Suppressor macrophage treated with lipopolysaccharide for 1 hour (primary cell): ENCODE measurements around the gene RUNX1.
A peak's percentile ranks its signal among the peaks of the same experiment; 100 is the strongest.

Experiments used
- DNase-seq, 3 donors: peaks; one replicate each; pipeline ENCODE4 v3.0.0-alpha.2; 2020 to 2022

Gene RUNX1

GRCh38 chr21:35035116-35035515 is 14.0 kb downstream of the RUNX1 start:
- DNase-seq: peak in 1 of 3 donors; percentile 40

GRCh38 chr21:35034203-35034926 is 14.7 kb downstream of the RUNX1 start:
- DNase-seq: no peak

- peak; percentile 41 to 60 (median 60) for DNase-seq
Observed at GRCh38 chr21:35032474-35033263, 16.4 kb downstream of the RUNX1 start.

GRCh38 chr21:35028451-35028978 is 20.6 kb downstream of the RUNX1 start:
- no peak for DNase-seq

GRCh38 chr21:35027563-35028450 is 21.3 kb downstream of the RUNX1 start:
- no peak for DNase-seq

GRCh38 chr21:35026617-35027562 is 22.2 kb downstream of the RUNX1 start:
- DNase-seq: peak; percentile 71 to 86 (median 80)

- DNase-seq: no peak
Observed at GRCh38 chr21:35026153-35026500, 23.0 kb downstream of the RUNX1 start.

GRCh38 chr21:35025206-35026152 is 23.6 kb downstream of the RUNX1 start:
- DNase-seq: peak in 2 of 3 donors; percentile 38 to 40

GRCh38 chr21:35024513-35024912 is 24.6 kb downstream of the RUNX1 start:
- DNase-seq: no peak

GRCh38 chr21:35024071-35024420 is 25.1 kb downstream of the RUNX1 start:
- no peak for DNase-seq

- DNase-seq: no peak
Observed at GRCh38 chr21:35023396-35024070, 25.6 kb downstream of the RUNX1 start.

- no peak for DNase-seq
Observed at GRCh38 chr21:35021546-35021945, 27.6 kb downstream of the RUNX1 start.

GRCh38 chr21:35020902-35021301 is 28.2 kb downstream of the RUNX1 start:
- no peak for DNase-seq

GRCh38 chr21:35020436-35020835 is 28.7 kb downstream of the RUNX1 start:
- DNase-seq: no peak

- no peak for DNase-seq
Observed at GRCh38 chr21:35019631-35020032, 29.5 kb downstream of the RUNX1 start.

GRCh38 chr21:35017256-35017655 is 31.8 kb downstream of the RUNX1 start:
- DNase-seq: no peak

- no peak for DNase-seq
Observed at GRCh38 chr21:35016517-35017188, 32.4 kb downstream of the RUNX1 start.

- DNase-seq: no peak
Observed at GRCh38 chr21:35016071-35016470, 33.0 kb downstream of the RUNX1 start.

GRCh38 chr21:35015435-35016024 is 33.6 kb downstream of the RUNX1 start:
- DNase-seq: no peak
